ENCODE data around the gene GHITM. TPM values are rescaled to one million over a fixed set of nuclear protein-coding genes. Genes with fewer than 3 reads are reported as not detected.

GHITM gene
- polyA plus RNA-seq, 3 donors, result 91.4 to 363 (median 312) TPM

DNA sequence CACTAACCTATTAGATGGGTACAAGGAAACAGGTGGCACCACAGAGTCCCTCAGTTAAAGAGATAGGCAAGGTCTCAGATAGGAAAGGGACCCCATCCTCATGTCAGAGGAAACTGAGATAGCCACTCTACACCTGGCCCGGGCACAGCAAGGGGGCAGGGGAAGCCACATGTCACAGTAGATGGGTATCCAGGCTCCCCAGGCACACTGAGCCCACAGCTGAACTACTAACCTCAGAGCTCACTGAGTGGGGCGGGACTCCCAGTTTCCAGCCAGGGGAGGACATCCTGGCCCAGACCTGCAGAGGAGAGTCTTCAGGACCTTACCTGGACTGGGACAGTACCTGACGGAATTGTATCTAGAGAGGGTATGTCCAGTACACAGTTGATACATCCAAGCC, 51.3 kb downstream of the GHITM start:
- H3K27me3 ChIP-seq (ENCODE audit: control insufficient read depth in 2 of 2, insufficient read depth in 2 of 2, low read length in 2 of 2), result peaks cover 24 to 30% of the 10 kb centered on the region in 2 donors
- 85% methylated on average over 2 of the region's 3 CpGs for WGBS (ENCODE audit: insufficient coverage)

DNA sequence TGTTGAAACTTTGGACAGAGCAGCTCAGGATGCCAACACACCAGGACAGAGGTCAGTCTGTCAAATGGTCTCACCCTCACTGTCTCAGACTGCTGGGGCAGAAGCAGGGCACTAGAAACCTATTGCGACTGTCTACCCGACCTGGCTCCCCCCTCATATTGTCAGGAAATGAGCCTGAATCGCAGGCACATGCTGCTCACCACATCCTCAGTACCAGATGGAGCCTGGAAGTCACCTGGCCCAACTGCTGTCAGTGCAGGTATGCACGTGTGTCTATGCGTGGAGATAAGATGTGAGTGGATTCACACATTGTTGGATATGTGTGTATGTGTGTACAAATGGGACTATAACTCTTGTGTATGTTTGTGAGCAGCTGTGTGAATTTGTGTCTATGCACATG, 51.8 kb downstream of the GHITM start:
- DNase-seq, result no peak
- Histone ChIP-seq H4K20me1 (ENCODE audit: insufficient read depth, low read length) (no peaks in the 10 kb centered on the region), H3K9ac (ENCODE audit: insufficient read depth, low read length, poor library complexity, severe bottlenecking) (no peak overlapping the region), H3K36me3 (replicated peaks in 1 of 2; ENCODE audit: control insufficient read depth in 1 of 2, insufficient read depth in 2 of 2, low read length in 2 of 2) (no peaks in the 10 kb centered on the region), H2AFZ (ENCODE audit: insufficient read depth, low read depth, low read length, poor library complexity, severe bottlenecking) (no peak overlapping the region), H3K4me1 (ENCODE audit: control insufficient read depth in 1 of 2, insufficient read depth in 2 of 2, low read length in 2 of 2) (no peaks in the 10 kb centered on the region), H3K9me3 (replicated peaks in 1 of 2; ENCODE audit: control insufficient read depth in 1 of 2, insufficient read depth in 1 of 2, low read length in 2 of 2) (peaks cover 0 to 13% of the 10 kb centered on the region in 2 donors), H3K4me2 (replicated peaks; ENCODE audit: extremely low read depth, low read length, poor library complexity, severe bottlenecking) (no peak overlapping the region), H3K4me3 (replicated peaks in 1 of 3; ENCODE audit: low read depth in 2 of 3, low read length in 3 of 3) (no peak overlapping the region), H3K27me3 (ENCODE audit: control insufficient read depth in 2 of 2, insufficient read depth in 2 of 2, low read length in 2 of 2) (peaks cover 29 to 35% of the 10 kb centered on the region in 2 donors), H3K79me2 (ENCODE audit: insufficient read depth, low read length) (no peaks in the 10 kb centered on the region), H3K27ac (ENCODE audit: low read depth in 1 of 2, low read length in 2 of 2) (no peak overlapping the region)
- H3K36me3 Mint-ChIP-seq, result no peaks in the 10 kb centered on the region
- TF ChIP-seq, protein P1, sequence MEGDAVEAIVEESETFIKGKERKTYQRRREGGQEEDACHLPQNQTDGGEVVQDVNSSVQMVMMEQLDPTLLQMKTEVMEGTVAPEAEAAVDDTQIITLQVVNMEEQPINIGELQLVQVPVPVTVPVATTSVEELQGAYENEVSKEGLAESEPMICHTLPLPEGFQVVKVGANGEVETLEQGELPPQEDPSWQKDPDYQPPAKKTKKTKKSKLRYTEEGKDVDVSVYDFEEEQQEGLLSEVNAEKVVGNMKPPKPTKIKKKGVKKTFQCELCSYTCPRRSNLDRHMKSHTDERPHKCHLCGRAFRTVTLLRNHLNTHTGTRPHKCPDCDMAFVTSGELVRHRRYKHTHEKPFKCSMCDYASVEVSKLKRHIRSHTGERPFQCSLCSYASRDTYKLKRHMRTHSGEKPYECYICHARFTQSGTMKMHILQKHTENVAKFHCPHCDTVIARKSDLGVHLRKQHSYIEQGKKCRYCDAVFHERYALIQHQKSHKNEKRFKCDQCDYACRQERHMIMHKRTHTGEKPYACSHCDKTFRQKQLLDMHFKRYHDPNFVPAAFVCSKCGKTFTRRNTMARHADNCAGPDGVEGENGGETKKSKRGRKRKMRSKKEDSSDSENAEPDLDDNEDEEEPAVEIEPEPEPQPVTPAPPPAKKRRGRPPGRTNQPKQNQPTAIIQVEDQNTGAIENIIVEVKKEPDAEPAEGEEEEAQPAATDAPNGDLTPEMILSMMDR (IDR thresholded peaks at IDR 0.05), result no peak
- no peak overlapping the region for H3K4me3 Mint-ChIP-seq
- H3K27me3 Mint-ChIP-seq (ENCODE audit: low read depth in 3 of 3), result peaks cover 30 to 45% (median 36%) of the 10 kb centered on the region in 3 donors
- no peaks in the 10 kb centered on the region for H3K4me1 Mint-ChIP-seq
- H3K9me3 Mint-ChIP-seq, result peaks cover 0 to 1% (median 0%) of the 10 kb centered on the region in 7 donors
- H3K27ac Mint-ChIP-seq, result no peak overlapping the region
- 68% methylated on average over 4 of the region's 5 CpGs for WGBS (ENCODE audit: insufficient coverage)
- intact Hi-C loops (cut with micrococcal nuclease), result no loop called here

More for the DNA sequence above, 51.3 kb downstream of the GHITM start:
- no peak overlapping the region for H3K9ac ChIP-seq (ENCODE audit: insufficient read depth, low read length, poor library complexity, severe bottlenecking)
- H3K4me3 Mint-ChIP-seq, result no peak overlapping the region
- no peak overlapping the region for H3K27ac ChIP-seq (ENCODE audit: low read depth in 1 of 2, low read length in 2 of 2)
- H3K4me3 ChIP-seq (replicated peaks in 1 of 3; ENCODE audit: low read depth in 2 of 3, low read length in 3 of 3), result no peak overlapping the region
- H3K27me3 Mint-ChIP-seq (ENCODE audit: low read depth in 3 of 3), result peaks cover 25 to 40% (median 31%) of the 10 kb centered on the region in 3 donors
- H3K27ac Mint-ChIP-seq, result no peak overlapping the region
- H3K4me2 ChIP-seq (replicated peaks; ENCODE audit: extremely low read depth, low read length, poor library complexity, severe bottlenecking), result no peak overlapping the region
- DNase-seq, result no peak
- intact Hi-C loops (cut with micrococcal nuclease), result no loop called here
- H3K79me2 ChIP-seq (ENCODE audit: insufficient read depth, low read length), result no peaks in the 10 kb centered on the region
- H3K9me3 Mint-ChIP-seq, result peaks cover 0 to 1% (median 0%) of the 10 kb centered on the region in 7 donors
- H4K20me1 ChIP-seq (ENCODE audit: insufficient read depth, low read length), result no peaks in the 10 kb centered on the region
- H2AFZ ChIP-seq (ENCODE audit: insufficient read depth, low read depth, low read length, poor library complexity, severe bottlenecking), result no peak overlapping the region
- H3K4me1 Mint-ChIP-seq, result no peaks in the 10 kb centered on the region
- no peaks in the 10 kb centered on the region for H3K4me1 ChIP-seq (ENCODE audit: control insufficient read depth in 1 of 2, insufficient read depth in 2 of 2, low read length in 2 of 2)
- peaks cover 0 to 13% of the 10 kb centered on the region in 2 donors for H3K9me3 ChIP-seq (replicated peaks in 1 of 2; ENCODE audit: control insufficient read depth in 1 of 2, insufficient read depth in 1 of 2, low read length in 2 of 2)
- TF ChIP-seq, protein P1 (IDR thresholded peaks at IDR 0.05), result no peak
- H3K36me3 ChIP-seq (replicated peaks in 1 of 2; ENCODE audit: control insufficient read depth in 1 of 2, insufficient read depth in 2 of 2, low read length in 2 of 2), result no peaks in the 10 kb centered on the region
- H3K36me3 Mint-ChIP-seq, result no peaks in the 10 kb centered on the region
